ENCODE data around the gene POLE4. TPM values are rescaled to one million over a fixed set of nuclear protein-coding genes. Genes with fewer than 3 reads are reported as not detected.

POLE4 gene
- total RNA-seq, 1 experiment from 2014 or later: 117 TPM

DNA sequence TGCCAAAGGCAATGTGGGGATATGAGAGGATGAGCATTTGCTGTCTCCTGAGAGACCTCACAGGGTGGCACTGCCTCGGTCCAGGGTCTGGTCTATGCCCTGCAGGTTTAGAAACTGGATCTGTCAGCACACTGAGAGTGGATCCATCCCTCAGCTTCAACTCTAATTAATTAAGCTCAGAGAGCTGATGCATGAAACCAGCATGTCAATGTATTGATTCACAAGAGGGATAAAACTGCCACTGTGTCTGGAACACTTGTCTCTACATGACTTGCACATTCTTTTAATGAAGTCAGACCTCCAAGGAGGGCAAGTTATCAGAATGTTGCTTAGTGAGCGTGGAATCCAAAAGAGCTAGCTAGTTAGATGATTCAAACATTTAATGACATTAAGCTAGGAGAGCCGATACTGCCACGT lies 22.5 kb upstream of the POLE4 start:
- no peak overlapping the region for H3K4me3 Mint-ChIP-seq (ENCODE audit: unreplicated experiment)
- CTCF ChIA-PET: interaction anchor here (0.5 to 1.6 kb wide), 4 partner anchors 9 to 1745 kb away, joined by 3 to 4 read pairs (median 3); no protein-coding TSS in a partner anchor
- no peaks in the 10 kb centered on the region for H3K36me3 Mint-ChIP-seq (ENCODE audit: insufficient read depth, unreplicated experiment)
- no peaks in the 10 kb centered on the region for H3K9me3 Mint-ChIP-seq (ENCODE audit: unreplicated experiment)
- no peaks in the 10 kb centered on the region for H3K4me1 Mint-ChIP-seq (ENCODE audit: insufficient read depth, unreplicated experiment)
- BruUV-seq (replicated peaks): no TSS peak
- no peak for DNase-seq (ENCODE audit: unreplicated experiment)
- no peak overlapping the region for H3K27ac Mint-ChIP-seq (ENCODE audit: low read depth, unreplicated experiment)
- intact Hi-C loops (cut with micrococcal nuclease): no loop called here
- TF ChIP-seq, protein P1, sequence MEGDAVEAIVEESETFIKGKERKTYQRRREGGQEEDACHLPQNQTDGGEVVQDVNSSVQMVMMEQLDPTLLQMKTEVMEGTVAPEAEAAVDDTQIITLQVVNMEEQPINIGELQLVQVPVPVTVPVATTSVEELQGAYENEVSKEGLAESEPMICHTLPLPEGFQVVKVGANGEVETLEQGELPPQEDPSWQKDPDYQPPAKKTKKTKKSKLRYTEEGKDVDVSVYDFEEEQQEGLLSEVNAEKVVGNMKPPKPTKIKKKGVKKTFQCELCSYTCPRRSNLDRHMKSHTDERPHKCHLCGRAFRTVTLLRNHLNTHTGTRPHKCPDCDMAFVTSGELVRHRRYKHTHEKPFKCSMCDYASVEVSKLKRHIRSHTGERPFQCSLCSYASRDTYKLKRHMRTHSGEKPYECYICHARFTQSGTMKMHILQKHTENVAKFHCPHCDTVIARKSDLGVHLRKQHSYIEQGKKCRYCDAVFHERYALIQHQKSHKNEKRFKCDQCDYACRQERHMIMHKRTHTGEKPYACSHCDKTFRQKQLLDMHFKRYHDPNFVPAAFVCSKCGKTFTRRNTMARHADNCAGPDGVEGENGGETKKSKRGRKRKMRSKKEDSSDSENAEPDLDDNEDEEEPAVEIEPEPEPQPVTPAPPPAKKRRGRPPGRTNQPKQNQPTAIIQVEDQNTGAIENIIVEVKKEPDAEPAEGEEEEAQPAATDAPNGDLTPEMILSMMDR (IDR thresholded peaks at IDR 0.05; ENCODE audit: unreplicated experiment): no peak
- H3K27me3 Mint-ChIP-seq (ENCODE audit: insufficient read depth, unreplicated experiment): no peaks in the 10 kb centered on the region
- POLR2A ChIA-PET: interaction anchor here (0.6 kb wide), 1 partner anchor 9 kb away, joined by 3 read pairs; no protein-coding TSS in a partner anchor

DNA sequence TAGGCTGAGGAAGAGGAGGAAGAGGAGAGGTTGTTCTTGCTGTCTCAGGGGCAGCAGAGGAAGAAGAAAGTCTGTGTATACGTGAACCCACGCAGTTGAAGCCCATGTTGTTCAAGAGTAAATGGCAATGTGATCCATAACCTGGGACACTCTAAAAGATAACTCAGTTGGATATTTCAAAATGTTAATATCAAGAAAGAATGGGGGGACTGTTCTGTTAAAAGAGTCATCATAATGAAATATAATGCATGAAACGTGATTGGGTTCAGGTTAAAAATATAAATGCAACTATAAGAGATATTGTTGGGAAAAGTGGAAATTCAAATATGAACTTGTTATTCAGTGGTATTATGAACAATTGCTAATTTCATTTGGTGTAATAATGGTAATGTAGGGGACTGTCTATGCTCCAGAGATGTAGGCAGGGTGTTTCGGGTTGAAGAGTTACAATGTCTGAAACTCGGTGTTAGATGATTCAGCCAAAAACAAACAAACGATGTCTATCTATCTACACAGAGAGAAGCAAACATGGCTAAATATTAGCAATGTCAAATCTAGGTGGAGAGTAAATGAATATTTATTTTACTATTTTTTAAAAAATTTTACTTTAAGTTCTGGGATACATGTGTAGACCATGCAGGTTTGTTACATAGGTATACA lies 21.1 kb upstream of the POLE4 start:
- no peak for DNase-seq (ENCODE audit: unreplicated experiment)
- Mint-ChIP-seq H3K27me3 (ENCODE audit: insufficient read depth, unreplicated experiment) (no peaks in the 10 kb centered on the region), H3K27ac (ENCODE audit: low read depth, unreplicated experiment) (no peak overlapping the region), H3K4me3 (ENCODE audit: unreplicated experiment) (no peak overlapping the region), H3K4me1 (ENCODE audit: insufficient read depth, unreplicated experiment) (no peaks in the 10 kb centered on the region), H3K9me3 (ENCODE audit: unreplicated experiment) (no peaks in the 10 kb centered on the region), H3K36me3 (ENCODE audit: insufficient read depth, unreplicated experiment) (no peaks in the 10 kb centered on the region)
- TF ChIP-seq, protein P1 (IDR thresholded peaks at IDR 0.05; ENCODE audit: unreplicated experiment): no peak
- POLR2A ChIA-PET: no interaction called here
- intact Hi-C loops (cut with micrococcal nuclease): no loop called here
- no TSS peak for BruUV-seq (replicated peaks)
- CTCF ChIA-PET: no interaction called here

DNA sequence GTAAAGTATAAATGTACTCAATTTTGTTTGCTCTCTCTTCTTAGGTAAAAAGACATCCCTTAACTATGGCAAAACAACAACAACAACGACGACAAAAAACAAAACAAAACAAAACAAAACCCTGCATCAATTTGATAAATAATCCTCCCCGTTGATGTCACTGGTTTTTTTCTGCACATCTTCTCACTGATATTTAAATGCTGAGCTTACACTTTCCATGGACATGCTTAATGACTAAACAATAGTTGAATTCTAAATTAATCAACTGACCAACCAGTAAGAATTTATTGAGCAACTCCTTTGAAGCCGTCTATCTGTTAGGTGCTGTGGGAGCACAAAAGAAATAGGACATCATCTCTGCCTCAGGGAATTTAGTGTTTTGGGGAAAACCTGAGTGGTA lies 20.2 kb upstream of the POLE4 start:
- TF ChIP-seq, protein P1 (IDR thresholded peaks at IDR 0.05; ENCODE audit: unreplicated experiment): no peak
- intact Hi-C loops (cut with micrococcal nuclease): no loop called here
- ChIA-PET CTCF (no interaction called here), POLR2A (interaction anchor here (0.7 kb wide), 1 partner anchor 22 kb away, joined by 3 read pairs; no protein-coding TSS in a partner anchor)
- no peaks in the 10 kb centered on the region for H3K27me3 Mint-ChIP-seq (ENCODE audit: insufficient read depth, unreplicated experiment)
- no peaks in the 10 kb centered on the region for H3K4me1 Mint-ChIP-seq (ENCODE audit: insufficient read depth, unreplicated experiment)
- H3K9me3 Mint-ChIP-seq (ENCODE audit: unreplicated experiment): no peaks in the 10 kb centered on the region
- H3K36me3 Mint-ChIP-seq (ENCODE audit: insufficient read depth, unreplicated experiment): no peaks in the 10 kb centered on the region
- no peak overlapping the region for H3K27ac Mint-ChIP-seq (ENCODE audit: low read depth, unreplicated experiment)
- no peak overlapping the region for H3K4me3 Mint-ChIP-seq (ENCODE audit: unreplicated experiment)
- BruUV-seq (replicated peaks): no TSS peak
- DNase-seq (ENCODE audit: unreplicated experiment): no peak

DNA sequence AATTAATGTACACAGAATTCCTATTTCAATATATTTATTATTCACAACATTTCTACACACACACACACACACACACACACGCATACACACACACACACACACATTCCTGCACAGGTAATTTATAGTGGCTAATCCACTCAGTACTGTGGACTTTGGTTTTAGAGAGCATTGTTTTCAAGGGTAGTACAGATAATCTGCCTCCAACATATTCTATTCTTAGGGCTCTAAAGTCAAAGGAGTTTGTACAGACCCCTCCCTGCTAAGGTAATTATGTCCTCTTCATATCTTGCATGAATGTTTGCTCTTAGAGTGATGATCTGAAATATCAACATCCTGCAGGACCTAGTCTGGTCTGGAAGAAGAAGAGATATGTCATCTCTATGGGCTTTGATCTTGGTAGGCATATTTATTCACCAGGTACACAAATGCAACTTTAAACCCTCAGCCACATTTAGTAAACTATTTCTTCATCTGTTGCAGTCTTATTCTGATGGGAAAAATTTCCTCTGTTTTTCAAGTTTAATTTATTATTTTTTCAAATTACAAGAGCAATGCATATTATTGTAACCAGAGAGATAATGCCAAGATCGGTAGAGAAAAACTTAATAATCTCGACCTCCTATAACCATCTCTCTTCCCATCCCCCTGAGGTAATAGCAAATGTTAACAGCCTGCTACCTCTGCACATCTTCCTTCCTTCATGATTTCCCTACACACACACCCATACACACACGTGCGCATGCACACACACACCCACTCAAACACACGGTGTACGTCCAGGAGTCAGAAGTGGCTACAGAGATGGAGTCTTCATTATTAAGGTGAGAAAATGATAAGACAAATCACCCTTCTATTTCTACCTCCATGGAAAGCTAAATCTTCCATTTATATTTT lies 18.3 kb upstream of the POLE4 start:
- POLR2A ChIA-PET: no interaction called here
- Mint-ChIP-seq H3K4me1 (ENCODE audit: insufficient read depth, unreplicated experiment) (peaks cover 2% of the 10 kb centered on the region), H3K27me3 (ENCODE audit: insufficient read depth, unreplicated experiment) (no peaks in the 10 kb centered on the region), H3K36me3 (ENCODE audit: insufficient read depth, unreplicated experiment) (no peaks in the 10 kb centered on the region), H3K27ac (ENCODE audit: low read depth, unreplicated experiment) (no peak overlapping the region), H3K4me3 (ENCODE audit: unreplicated experiment) (no peak overlapping the region), H3K9me3 (ENCODE audit: unreplicated experiment) (no peaks in the 10 kb centered on the region)
- no TSS peak for BruUV-seq (replicated peaks)
- CTCF ChIA-PET: interaction anchor here (1.1 kb wide), 1 partner anchor 8 kb away, joined by 3 read pairs; no protein-coding TSS in a partner anchor
- TF ChIP-seq, protein P1 (IDR thresholded peaks at IDR 0.05; ENCODE audit: unreplicated experiment): no peak
- intact Hi-C loops (cut with micrococcal nuclease): no loop called here
- DNase-seq (ENCODE audit: unreplicated experiment): no peak
